Thyroid gland (tissue), 4 donors: ENCODE data around the gene DYNLT2B.

Experiments
- POLR2A ChIP-seq, 2 donors: fragments of 450-650 bp; IDR thresholded peaks; one replicate each; pipeline ENCODE4 v1.6.1; 2017; ENCODE audit warnings: antibody characterized with exemption in 2 of 2, mild to moderate bottlenecking in 2 of 2, moderate library complexity in 1 of 2
- TF ChIP-seq, protein P1 (sequence below), 6 experiments: fragments of 200-600 bp in 3 of 6; fragments of 450-650 bp in 3 of 6; sonication (generic) in 3 of 6; IDR thresholded peaks; one replicate each; pipeline ENCODE4 v1.5.1; 2016 to 2019; ENCODE audit warnings: antibody characterized with exemption in 6 of 6, mild to moderate bottlenecking in 2 of 6, inconsistent platforms in 1 of 6, moderate library complexity in 1 of 6

DNA sequence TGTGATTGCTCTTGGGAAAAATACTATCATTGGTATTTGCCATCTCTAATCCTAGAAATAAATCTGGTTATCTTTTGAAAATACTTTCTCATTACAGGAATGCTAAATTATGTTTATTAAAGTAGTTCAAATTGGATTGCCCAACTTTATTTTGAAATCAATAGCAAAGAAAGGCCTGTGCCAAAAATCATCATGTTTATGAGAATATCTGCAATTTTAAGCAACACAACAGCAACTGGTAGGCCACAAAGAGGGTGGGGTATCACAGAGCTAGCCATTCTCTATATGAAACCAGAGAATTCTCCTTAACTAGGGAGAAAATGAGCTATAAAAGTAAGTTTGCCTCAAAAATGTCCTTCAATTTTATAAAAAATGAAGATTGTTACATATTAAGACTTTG is 32.0 kb upstream of the DYNLT2B start:
- TF ChIP-seq, protein P1, sequence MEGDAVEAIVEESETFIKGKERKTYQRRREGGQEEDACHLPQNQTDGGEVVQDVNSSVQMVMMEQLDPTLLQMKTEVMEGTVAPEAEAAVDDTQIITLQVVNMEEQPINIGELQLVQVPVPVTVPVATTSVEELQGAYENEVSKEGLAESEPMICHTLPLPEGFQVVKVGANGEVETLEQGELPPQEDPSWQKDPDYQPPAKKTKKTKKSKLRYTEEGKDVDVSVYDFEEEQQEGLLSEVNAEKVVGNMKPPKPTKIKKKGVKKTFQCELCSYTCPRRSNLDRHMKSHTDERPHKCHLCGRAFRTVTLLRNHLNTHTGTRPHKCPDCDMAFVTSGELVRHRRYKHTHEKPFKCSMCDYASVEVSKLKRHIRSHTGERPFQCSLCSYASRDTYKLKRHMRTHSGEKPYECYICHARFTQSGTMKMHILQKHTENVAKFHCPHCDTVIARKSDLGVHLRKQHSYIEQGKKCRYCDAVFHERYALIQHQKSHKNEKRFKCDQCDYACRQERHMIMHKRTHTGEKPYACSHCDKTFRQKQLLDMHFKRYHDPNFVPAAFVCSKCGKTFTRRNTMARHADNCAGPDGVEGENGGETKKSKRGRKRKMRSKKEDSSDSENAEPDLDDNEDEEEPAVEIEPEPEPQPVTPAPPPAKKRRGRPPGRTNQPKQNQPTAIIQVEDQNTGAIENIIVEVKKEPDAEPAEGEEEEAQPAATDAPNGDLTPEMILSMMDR (IDR thresholded peaks at IDR 0.05), result no peak
- TF ChIP-seq POLR2A (IDR thresholded peaks at IDR 0.05), result no peak
